ENCODE results near the gene UNC5C. TPM values are rescaled to one million over a fixed set of nuclear protein-coding genes. Genes with fewer than 3 reads are reported as not detected.

UNC5C gene
- polyA plus RNA-seq, 1 donor = 4.1 TPM

DNA sequence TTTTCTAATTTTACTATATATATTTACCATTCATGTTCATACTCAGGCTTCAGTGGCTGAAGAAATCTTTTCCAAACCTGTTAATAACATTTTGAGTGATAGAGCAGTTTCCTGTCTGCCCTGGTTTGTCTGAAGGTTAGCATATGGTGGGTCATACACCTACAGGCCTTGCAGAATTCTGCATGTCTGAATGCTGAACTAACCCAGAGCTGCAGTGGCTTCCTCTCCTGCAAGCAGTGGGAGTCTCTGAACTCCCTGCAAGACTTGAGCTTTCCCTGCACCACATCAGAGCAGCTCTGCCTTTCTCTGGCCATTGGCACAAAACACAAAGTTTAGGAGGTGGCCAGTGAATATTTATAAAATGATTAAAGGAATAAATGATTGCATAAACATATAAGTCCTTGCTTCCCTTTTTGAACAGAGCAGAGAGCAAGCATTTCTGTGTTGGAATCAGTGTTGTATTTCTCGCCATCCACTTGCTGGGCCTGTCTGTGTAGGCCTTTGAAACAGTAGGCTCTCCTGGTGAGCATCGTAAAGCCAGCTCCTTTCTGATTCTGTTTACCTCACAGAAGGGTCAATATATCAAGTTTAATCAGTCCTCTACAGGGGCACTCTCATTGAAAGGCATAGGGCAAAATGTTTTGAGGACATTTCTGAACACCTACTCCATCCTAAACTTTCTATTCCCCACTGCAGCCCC, 15.0 kb upstream of the UNC5C start:
- no CpG with 5 or more reads among the region's 2 CpGs for WGBS (ENCODE audit: insufficient coverage, low lambda C conversion rate)
- H3K9me3 ChIP-seq (ENCODE audit: control insufficient read depth, low read depth, low read length) = no peaks in the 10 kb centered on the region
- no peaks in the 10 kb centered on the region for H3K4me1 ChIP-seq (ENCODE audit: control insufficient read depth, insufficient read depth, low read length)
- DNase-seq = no peak
- no peak overlapping the region for H3K27ac ChIP-seq (ENCODE audit: low read length)
- no peak overlapping the region for H3K4me3 ChIP-seq (ENCODE audit: low read length)
- H3K27me3 ChIP-seq (ENCODE audit: control insufficient read depth, insufficient read depth, low read length) = no peaks in the 10 kb centered on the region
- H3K36me3 ChIP-seq (ENCODE audit: control insufficient read depth, insufficient read depth, low read length) = no peaks in the 10 kb centered on the region

DNA sequence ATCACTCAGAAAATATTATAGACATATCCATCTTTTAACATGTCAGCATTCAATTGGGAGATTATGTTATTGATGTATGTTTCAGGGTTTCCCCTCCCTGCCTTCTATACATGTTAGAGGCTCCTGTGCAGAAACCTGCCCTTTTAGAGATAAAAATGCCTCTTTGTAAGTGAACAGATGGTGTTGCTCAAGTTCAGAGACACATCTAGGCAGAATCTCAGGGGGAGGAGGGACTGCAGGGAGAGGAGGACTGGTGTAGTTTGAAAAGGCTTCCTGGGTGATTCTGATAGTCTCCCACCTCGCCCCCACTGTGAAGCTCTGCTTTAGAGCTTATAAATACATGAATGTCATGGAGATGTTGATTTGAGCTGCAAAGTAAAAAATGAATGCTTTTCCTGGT, 12.0 kb upstream of the UNC5C start:
- H3K36me3 ChIP-seq (ENCODE audit: control insufficient read depth, insufficient read depth, low read length) = no peaks in the 10 kb centered on the region
- no peaks in the 10 kb centered on the region for H3K9me3 ChIP-seq (ENCODE audit: control insufficient read depth, low read depth, low read length)
- H3K4me3 ChIP-seq (ENCODE audit: low read length) = no peak overlapping the region
- no peaks in the 10 kb centered on the region for H3K27me3 ChIP-seq (ENCODE audit: control insufficient read depth, insufficient read depth, low read length)
- DNase-seq = no peak
- WGBS (ENCODE audit: insufficient coverage, low lambda C conversion rate) = no CpG with 5 or more reads among the region's 1 CpG
- no peaks in the 10 kb centered on the region for H3K4me1 ChIP-seq (ENCODE audit: control insufficient read depth, insufficient read depth, low read length)
- no peak overlapping the region for H3K27ac ChIP-seq (ENCODE audit: low read length)

GRCh38 chr4:95556207-95556859, 7.6 kb upstream of the UNC5C start:
- H3K27ac ChIP-seq (ENCODE audit: low read length) = no peak overlapping the region
- no peaks in the 10 kb centered on the region for H3K4me1 ChIP-seq (ENCODE audit: control insufficient read depth, insufficient read depth, low read length)
- H3K4me3 ChIP-seq (ENCODE audit: low read length) = no peak overlapping the region
- 80% methylated on average over 3 of the region's 4 CpGs for WGBS (ENCODE audit: insufficient coverage, low lambda C conversion rate)
- peaks cover 2% of the 10 kb centered on the region for H3K27me3 ChIP-seq (ENCODE audit: control insufficient read depth, insufficient read depth, low read length)
- no peaks in the 10 kb centered on the region for H3K9me3 ChIP-seq (ENCODE audit: control insufficient read depth, low read depth, low read length)
- no peaks in the 10 kb centered on the region for H3K36me3 ChIP-seq (ENCODE audit: control insufficient read depth, insufficient read depth, low read length)
- DNase-seq = no peak

DNA sequence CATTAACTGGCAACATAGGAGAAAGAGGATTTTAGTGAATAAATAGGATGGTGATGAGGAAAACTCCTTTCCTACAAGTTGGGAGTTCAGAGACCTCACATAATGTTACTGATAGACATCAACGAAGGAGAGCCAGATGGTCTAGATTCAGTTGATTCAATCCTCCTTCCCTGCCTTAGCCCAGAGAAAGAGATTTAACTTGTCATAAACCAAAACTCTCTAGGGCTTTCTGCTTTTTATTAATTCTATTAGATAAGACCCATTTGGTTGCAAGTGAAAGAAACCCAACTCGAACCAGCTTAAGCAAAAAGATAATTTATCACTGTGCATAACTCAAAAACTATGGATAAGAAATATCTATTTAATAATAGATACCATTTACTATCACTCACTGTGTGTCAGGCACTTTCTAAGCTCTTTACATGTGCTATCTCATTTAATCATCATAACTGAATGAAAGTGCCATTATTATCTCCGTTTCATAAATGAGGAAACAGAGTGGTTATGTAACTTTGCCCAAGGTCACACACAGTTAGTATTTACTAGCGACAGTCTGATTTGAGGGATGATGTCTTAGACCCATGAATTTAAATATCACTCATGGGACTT, 4.3 kb upstream of the UNC5C start:
- H3K4me1 ChIP-seq (ENCODE audit: control insufficient read depth, insufficient read depth, low read length) = no peaks in the 10 kb centered on the region
- 80% methylated on average over 2 of the region's 4 CpGs for WGBS (ENCODE audit: insufficient coverage, low lambda C conversion rate)
- DNase-seq = no peak
- no peak overlapping the region for H3K27ac ChIP-seq (ENCODE audit: low read length)
- H3K36me3 ChIP-seq (ENCODE audit: control insufficient read depth, insufficient read depth, low read length) = no peaks in the 10 kb centered on the region
- H3K9me3 ChIP-seq (ENCODE audit: control insufficient read depth, low read depth, low read length) = no peaks in the 10 kb centered on the region
- peaks cover 25% of the 10 kb centered on the region for H3K27me3 ChIP-seq (ENCODE audit: control insufficient read depth, insufficient read depth, low read length)
- no peak overlapping the region for H3K4me3 ChIP-seq (ENCODE audit: low read length)

GRCh38 chr4:95551653-95552052, 2.9 kb upstream of the UNC5C start:
- Histone ChIP-seq H3K9me3 (ENCODE audit: control insufficient read depth, low read depth, low read length) (no peaks in the 10 kb centered on the region), H3K4me1 (ENCODE audit: control insufficient read depth, insufficient read depth, low read length) (no peaks in the 10 kb centered on the region), H3K27me3 (ENCODE audit: control insufficient read depth, insufficient read depth, low read length) (peaks cover 39% of the 10 kb centered on the region), H3K27ac (ENCODE audit: low read length) (no peak overlapping the region), H3K36me3 (ENCODE audit: control insufficient read depth, insufficient read depth, low read length) (no peaks in the 10 kb centered on the region), H3K4me3 (ENCODE audit: low read length) (no peak overlapping the region)
- WGBS (ENCODE audit: insufficient coverage, low lambda C conversion rate) = 90% methylated on average over 2 of the region's 2 CpGs
- no peak for DNase-seq

- Histone ChIP-seq H3K27ac (ENCODE audit: low read length) (peak overlapping the region; percentile 11), H3K4me3 (ENCODE audit: low read length) (peak overlapping the region; percentile 58), H3K9me3 (ENCODE audit: control insufficient read depth, low read depth, low read length) (no peaks in the 10 kb centered on the region), H3K4me1 (ENCODE audit: control insufficient read depth, insufficient read depth, low read length) (no peaks in the 10 kb centered on the region), H3K27me3 (ENCODE audit: control insufficient read depth, insufficient read depth, low read length) (peaks cover 47% of the 10 kb centered on the region), H3K36me3 (ENCODE audit: control insufficient read depth, insufficient read depth, low read length) (no peaks in the 10 kb centered on the region)
- DNase-seq = no peak
- 0% methylated on average over 2 of the region's 6 CpGs for WGBS (ENCODE audit: insufficient coverage, low lambda C conversion rate)
Measured at GRCh38 chr4:95550115-95550987, 1.6 kb upstream of the UNC5C start.

- Histone ChIP-seq H3K27ac (ENCODE audit: low read length) (peak overlapping the region; percentile 70), H3K4me1 (ENCODE audit: control insufficient read depth, insufficient read depth, low read length) (no peaks in the 10 kb centered on the region), H3K4me3 (ENCODE audit: low read length) (peak overlapping the region; percentile 58), H3K9me3 (ENCODE audit: control insufficient read depth, low read depth, low read length) (no peaks in the 10 kb centered on the region), H3K27me3 (ENCODE audit: control insufficient read depth, insufficient read depth, low read length) (peaks cover 47% of the 10 kb centered on the region), H3K36me3 (ENCODE audit: control insufficient read depth, insufficient read depth, low read length) (no peaks in the 10 kb centered on the region)
- DNase-seq = peak; percentile 10 to 55
- 0% methylated on average over 1 of the region's 64 CpGs for WGBS (ENCODE audit: insufficient coverage, low lambda C conversion rate)
Measured at GRCh38 chr4:95549246-95550114, 707 bp upstream of the UNC5C start.

GRCh38 chr4:95547715-95548471, 880 bp downstream of the UNC5C start:
- Histone ChIP-seq H3K27ac (ENCODE audit: low read length) (peak overlapping the region; percentile 37), H3K27me3 (ENCODE audit: control insufficient read depth, insufficient read depth, low read length) (peaks cover 47% of the 10 kb centered on the region), H3K4me1 (ENCODE audit: control insufficient read depth, insufficient read depth, low read length) (no peaks in the 10 kb centered on the region), H3K36me3 (ENCODE audit: control insufficient read depth, insufficient read depth, low read length) (no peaks in the 10 kb centered on the region), H3K9me3 (ENCODE audit: control insufficient read depth, low read depth, low read length) (no peaks in the 10 kb centered on the region), H3K4me3 (ENCODE audit: low read length) (peak overlapping the region; percentile 58)
- DNase-seq = peak in 1 of 2 donors; percentile 10
- no CpG with 5 or more reads among the region's 41 CpGs for WGBS (ENCODE audit: insufficient coverage, low lambda C conversion rate)

Measured in large intestine (tissue), 3 donors.